H1 (cell line): ENCODE measurements around the gene WWC2.

ENCODE experiments used
- BRCA1 ChIP-seq: IDR thresholded peaks from 2 replicates; pipeline ENCODE4 v1.6.1; 2012; ENCODE audit warnings: low read depth, low read length, improper control_type of control experiment
- FOSL1 ChIP-seq: IDR thresholded peaks from 2 replicates; pipeline ENCODE4 v1.6.1; 2011; ENCODE audit warnings: mild to moderate bottlenecking, low read depth, low read length, moderate library complexity; ENCODE audit not compliant: insufficient read depth
- POLR2AphosphoS5 ChIP-seq: IDR thresholded peaks from 2 replicates; pipeline ENCODE4 v1.6.1; 2011; ENCODE audit warnings: low read depth, low read length

GRCh38 chr4:183213996-183214395 lies 114.9 kb downstream of the WWC2 start:
- TF ChIP-seq FOSL1 (no peak), BRCA1 (no peak), POLR2AphosphoS5 (no peak)
